ENCODE results near the gene CCP110. TPM values are rescaled to one million over a fixed set of nuclear protein-coding genes. Genes with fewer than 3 reads are reported as not detected.

Gene CCP110
- total RNA-seq, 1 donor from 2014 or later = 3.9 TPM

GRCh38 chr16:19481769-19482168 lies 42.0 kb upstream of the CCP110 start:
- no peaks in the 10 kb centered on the region for H3K36me3 ChIP-seq (ENCODE audit: control insufficient read depth, insufficient read depth, low read length)
- DNase-seq (ENCODE audit: low read depth) = no peak
- no peak for TF ChIP-seq CTCF (IDR thresholded peaks at IDR 0.05; ENCODE audit: insufficient read depth, low read length, severe bottlenecking)
- no peaks in the 10 kb centered on the region for H3K27me3 ChIP-seq (ENCODE audit: control insufficient read depth, insufficient read depth, low read length)
- no peak for FAIRE-seq
- H3K4me3 ChIP-seq (ENCODE audit: low read depth, low read length) = no peak overlapping the region

GRCh38 chr16:19482291-19482690 lies 41.5 kb upstream of the CCP110 start:
- no peak for TF ChIP-seq CTCF (IDR thresholded peaks at IDR 0.05; ENCODE audit: insufficient read depth, low read length, severe bottlenecking)
- H3K4me3 ChIP-seq (ENCODE audit: low read depth, low read length) = no peak overlapping the region
- no peak for DNase-seq (ENCODE audit: low read depth)
- no peak for FAIRE-seq
- no peaks in the 10 kb centered on the region for H3K27me3 ChIP-seq (ENCODE audit: control insufficient read depth, insufficient read depth, low read length)
- H3K36me3 ChIP-seq (ENCODE audit: control insufficient read depth, insufficient read depth, low read length) = no peaks in the 10 kb centered on the region

GRCh38 chr16:19484096-19484495 lies 39.6 kb upstream of the CCP110 start:
- FAIRE-seq (no peak), DNase-seq (ENCODE audit: low read depth) (no peak)
- no peak for TF ChIP-seq CTCF (IDR thresholded peaks at IDR 0.05; ENCODE audit: insufficient read depth, low read length, severe bottlenecking)
- H3K27me3 ChIP-seq (ENCODE audit: control insufficient read depth, insufficient read depth, low read length) = no peaks in the 10 kb centered on the region
- no peak overlapping the region for H3K4me3 ChIP-seq (ENCODE audit: low read depth, low read length)
- no peaks in the 10 kb centered on the region for H3K36me3 ChIP-seq (ENCODE audit: control insufficient read depth, insufficient read depth, low read length)

- no peak for TF ChIP-seq CTCF (IDR thresholded peaks at IDR 0.05; ENCODE audit: insufficient read depth, low read length, severe bottlenecking)
- H3K4me3 ChIP-seq (ENCODE audit: low read depth, low read length) = no peak overlapping the region
- FAIRE-seq (no peak), DNase-seq (ENCODE audit: low read depth) (no peak)
- no peaks in the 10 kb centered on the region for H3K27me3 ChIP-seq (ENCODE audit: control insufficient read depth, insufficient read depth, low read length)
- no peaks in the 10 kb centered on the region for H3K36me3 ChIP-seq (ENCODE audit: control insufficient read depth, insufficient read depth, low read length)
Measured at GRCh38 chr16:19485611-19486010, 38.1 kb upstream of the CCP110 start.

- no peak for TF ChIP-seq CTCF (IDR thresholded peaks at IDR 0.05; ENCODE audit: insufficient read depth, low read length, severe bottlenecking)
- FAIRE-seq (no peak), DNase-seq (ENCODE audit: low read depth) (no peak)
- no peaks in the 10 kb centered on the region for H3K27me3 ChIP-seq (ENCODE audit: control insufficient read depth, insufficient read depth, low read length)
- H3K4me3 ChIP-seq (ENCODE audit: low read depth, low read length) = no peak overlapping the region
- no peaks in the 10 kb centered on the region for H3K36me3 ChIP-seq (ENCODE audit: control insufficient read depth, insufficient read depth, low read length)
Measured at GRCh38 chr16:19486051-19486450, 37.7 kb upstream of the CCP110 start.

GRCh38 chr16:19486750-19487325 lies 36.9 kb upstream of the CCP110 start:
- H3K4me3 ChIP-seq (ENCODE audit: low read depth, low read length) = no peak overlapping the region
- no peak for TF ChIP-seq CTCF (IDR thresholded peaks at IDR 0.05; ENCODE audit: insufficient read depth, low read length, severe bottlenecking)
- H3K27me3 ChIP-seq (ENCODE audit: control insufficient read depth, insufficient read depth, low read length) = no peaks in the 10 kb centered on the region
- no peaks in the 10 kb centered on the region for H3K36me3 ChIP-seq (ENCODE audit: control insufficient read depth, insufficient read depth, low read length)
- DNase-seq (ENCODE audit: low read depth) (no peak), FAIRE-seq (no peak)

All from bronchial epithelial cell (primary cell).